ENCODE data around the gene ERMARD.

The ERMARD gene

GRCh38 chr6:169807699-169808607, 56.5 kb downstream of the ERMARD start:
- Histone ChIP-seq H2AK5ac (ENCODE audit: low read length) (no peak overlapping the region), H3K36me3 (ENCODE audit: control insufficient read depth, insufficient read depth, low read length) (no peaks in the 10 kb centered on the region), H3K23ac (ENCODE audit: low read length) (peak overlapping the region; percentile 66), H3K9ac (ENCODE audit: low read length) (no peak overlapping the region), H3K4me2 (ENCODE audit: low read length) (no peak overlapping the region), H3K56ac (ENCODE audit: low read length) (no peak overlapping the region), H2BK120ac (ENCODE audit: low read depth, low read length) (no peak overlapping the region), H2BK5ac (ENCODE audit: low read length) (no peak overlapping the region), H3K4ac (ENCODE audit: low read depth, low read length) (no peak overlapping the region), H3K79me2 (ENCODE audit: control insufficient read depth, insufficient read depth, low read length) (no peaks in the 10 kb centered on the region), H3K79me1 (ENCODE audit: low read length) (no peaks in the 10 kb centered on the region), H4K5ac (ENCODE audit: low read length) (no peak overlapping the region), H3K4me1 (ENCODE audit: control insufficient read depth, low read depth, low read length) (no peaks in the 10 kb centered on the region), H3K4me3 (ENCODE audit: low read length) (no peak overlapping the region), H2BK15ac (replicated peaks; ENCODE audit: low read depth) (no peak overlapping the region), H3K27ac (ENCODE audit: low read depth, low read length) (no peak overlapping the region), H4K8ac (ENCODE audit: low read depth, low read length) (no peak overlapping the region), H3K18ac (ENCODE audit: low read length) (no peak overlapping the region), H3K27me3 (ENCODE audit: insufficient read depth, low read length, poor library complexity) (peaks cover 1% of the 10 kb centered on the region)
- DNase-seq = no peak
- WGBS (ENCODE audit: extremely low coverage, insufficient coverage, low lambda C conversion rate) = no CpG with 5 or more reads among the region's 9 CpGs

DNA sequence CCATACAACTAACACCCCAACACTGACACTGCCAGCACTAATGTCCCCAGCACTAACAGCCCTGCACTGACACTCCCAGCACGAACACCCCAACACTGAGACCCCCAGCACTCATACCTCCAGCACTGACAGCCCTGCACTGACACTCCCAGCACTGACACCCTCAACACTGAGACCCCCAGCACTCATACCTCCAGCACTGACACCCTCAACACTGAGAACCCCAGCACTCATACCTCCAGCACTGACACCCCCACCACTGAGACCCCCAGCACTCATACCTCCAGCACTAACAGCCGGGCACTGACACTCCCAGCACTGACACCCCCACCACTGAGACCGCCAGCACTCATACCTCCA, 57.2 kb downstream of the ERMARD start:
- Histone ChIP-seq H2BK120ac (ENCODE audit: low read depth, low read length) (no peak overlapping the region), H4K8ac (ENCODE audit: low read depth, low read length) (no peak overlapping the region), H3K18ac (ENCODE audit: low read length) (no peak overlapping the region), H3K4me1 (ENCODE audit: control insufficient read depth, low read depth, low read length) (no peaks in the 10 kb centered on the region), H3K79me1 (ENCODE audit: low read length) (no peaks in the 10 kb centered on the region), H4K5ac (ENCODE audit: low read length) (no peak overlapping the region), H3K4me2 (ENCODE audit: low read length) (no peak overlapping the region), H3K9ac (ENCODE audit: low read length) (no peak overlapping the region), H2BK15ac (replicated peaks; ENCODE audit: low read depth) (no peak overlapping the region), H3K4ac (ENCODE audit: low read depth, low read length) (no peak overlapping the region), H2AK5ac (ENCODE audit: low read length) (no peak overlapping the region), H3K79me2 (ENCODE audit: control insufficient read depth, insufficient read depth, low read length) (no peaks in the 10 kb centered on the region), H3K27ac (ENCODE audit: low read depth, low read length) (no peak overlapping the region), H3K27me3 (ENCODE audit: insufficient read depth, low read length, poor library complexity) (peaks cover 1% of the 10 kb centered on the region), H3K36me3 (ENCODE audit: control insufficient read depth, insufficient read depth, low read length) (no peaks in the 10 kb centered on the region), H2BK5ac (ENCODE audit: low read length) (no peak overlapping the region), H3K23ac (ENCODE audit: low read length) (no peak overlapping the region), H3K4me3 (ENCODE audit: low read length) (no peak overlapping the region), H3K56ac (ENCODE audit: low read length) (no peak overlapping the region)
- no CpG with 5 or more reads among the region's 3 CpGs for WGBS (ENCODE audit: extremely low coverage, insufficient coverage, low lambda C conversion rate)
- DNase-seq = no peak

DNA sequence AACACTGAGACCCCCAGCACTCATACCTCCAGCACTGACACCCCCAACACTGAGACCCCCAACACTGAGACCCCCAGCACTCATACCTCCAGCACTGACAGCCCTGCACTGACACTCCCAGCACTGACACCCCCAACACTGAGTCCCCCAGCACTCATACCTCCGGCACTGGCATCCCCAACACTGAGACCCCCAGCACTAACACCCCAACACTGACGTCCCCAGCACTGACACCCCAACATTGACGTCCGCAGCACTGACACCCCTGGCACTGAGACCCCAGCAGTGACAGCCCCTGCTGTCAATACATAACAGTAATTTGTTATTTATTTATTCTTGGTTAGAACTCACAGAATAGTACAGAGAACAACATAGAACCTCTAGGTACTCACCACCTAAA, 58.0 kb downstream of the ERMARD start:
- Histone ChIP-seq H3K4ac (ENCODE audit: low read depth, low read length) (no peak overlapping the region), H3K79me1 (ENCODE audit: low read length) (no peaks in the 10 kb centered on the region), H3K4me3 (ENCODE audit: low read length) (no peak overlapping the region), H2BK15ac (replicated peaks; ENCODE audit: low read depth) (no peak overlapping the region), H4K8ac (ENCODE audit: low read depth, low read length) (no peak overlapping the region), H3K18ac (ENCODE audit: low read length) (no peak overlapping the region), H3K27me3 (ENCODE audit: insufficient read depth, low read length, poor library complexity) (peaks cover 1% of the 10 kb centered on the region), H3K4me2 (ENCODE audit: low read length) (no peak overlapping the region), H2AK5ac (ENCODE audit: low read length) (no peak overlapping the region), H3K79me2 (ENCODE audit: control insufficient read depth, insufficient read depth, low read length) (no peaks in the 10 kb centered on the region), H3K9ac (ENCODE audit: low read length) (no peak overlapping the region), H3K4me1 (ENCODE audit: control insufficient read depth, low read depth, low read length) (no peaks in the 10 kb centered on the region), H3K23ac (ENCODE audit: low read length) (no peak overlapping the region), H3K56ac (ENCODE audit: low read length) (no peak overlapping the region), H3K36me3 (ENCODE audit: control insufficient read depth, insufficient read depth, low read length) (no peaks in the 10 kb centered on the region), H2BK5ac (ENCODE audit: low read length) (no peak overlapping the region), H2BK120ac (ENCODE audit: low read depth, low read length) (no peak overlapping the region), H3K27ac (ENCODE audit: low read depth, low read length) (no peak overlapping the region), H4K5ac (ENCODE audit: low read length) (no peak overlapping the region)
- DNase-seq = no peak
- WGBS (ENCODE audit: extremely low coverage, insufficient coverage, low lambda C conversion rate) = no CpG with 5 or more reads among the region's 4 CpGs

DNA sequence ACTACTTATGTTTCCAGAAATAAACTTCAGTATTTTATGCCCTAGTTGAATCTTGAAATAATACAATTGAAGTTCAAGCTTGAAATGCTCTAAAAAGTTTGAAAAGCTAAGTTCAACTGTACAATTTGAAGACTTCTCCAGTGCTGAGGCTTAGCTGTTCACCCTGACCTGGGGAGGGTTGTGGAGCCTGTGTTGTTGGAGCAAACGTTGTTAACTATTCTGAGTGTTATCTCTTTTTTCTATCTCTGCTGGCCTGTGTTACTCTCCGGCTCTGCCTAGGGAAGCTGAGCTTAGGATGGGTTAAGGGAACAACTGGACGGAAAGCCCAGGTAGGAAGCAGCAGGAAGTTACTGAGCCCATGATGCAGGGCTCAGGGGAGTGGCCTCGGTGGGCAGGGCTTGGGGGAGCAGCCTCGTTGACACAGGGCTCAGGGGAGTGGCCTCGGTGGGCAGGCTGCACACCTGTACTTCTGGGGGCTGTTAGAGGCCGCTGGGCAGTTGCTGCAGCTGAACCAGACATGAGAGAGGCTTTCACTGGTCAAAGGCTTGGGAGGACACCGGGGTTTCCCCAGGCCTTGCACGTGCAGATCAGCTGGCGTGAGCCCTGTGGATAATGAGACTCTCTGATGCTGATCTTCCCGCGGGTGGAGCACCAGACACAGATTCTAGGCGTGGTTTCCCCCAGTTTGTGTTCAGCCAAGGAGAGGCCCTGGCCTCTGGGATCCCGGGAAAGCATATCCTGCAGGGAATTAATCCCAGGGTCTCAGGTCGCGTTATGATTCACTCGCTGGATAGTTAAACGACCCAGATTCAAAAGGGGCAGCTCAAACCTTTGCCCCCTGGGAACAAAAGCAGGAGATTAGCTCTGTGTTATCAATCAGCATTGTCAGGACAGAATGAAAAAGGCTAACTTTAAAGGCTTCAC, 58.9 kb downstream of the ERMARD start:
- no peak overlapping the region for H2BK15ac ChIP-seq (replicated peaks; ENCODE audit: low read depth)
- WGBS (ENCODE audit: extremely low coverage, insufficient coverage, low lambda C conversion rate) = no CpG with 5 or more reads among the region's 18 CpGs
- peak; percentile 70 for DNase-seq
- no peak overlapping the region for H3K4me2 ChIP-seq (ENCODE audit: low read length)
- peak overlapping the region; percentile 58 for H3K27ac ChIP-seq (ENCODE audit: low read depth, low read length)
- no peaks in the 10 kb centered on the region for H3K27me3 ChIP-seq (ENCODE audit: insufficient read depth, low read length, poor library complexity)
- no peak overlapping the region for H2BK120ac ChIP-seq (ENCODE audit: low read depth, low read length)
- no peak overlapping the region for H3K4ac ChIP-seq (ENCODE audit: low read depth, low read length)
- H2BK5ac ChIP-seq (ENCODE audit: low read length) = no peak overlapping the region
- H4K8ac ChIP-seq (ENCODE audit: low read depth, low read length) = no peak overlapping the region
- H3K79me2 ChIP-seq (ENCODE audit: control insufficient read depth, insufficient read depth, low read length) = no peaks in the 10 kb centered on the region
- H2AK5ac ChIP-seq (ENCODE audit: low read length) = no peak overlapping the region
- no peaks in the 10 kb centered on the region for H3K79me1 ChIP-seq (ENCODE audit: low read length)
- no peak overlapping the region for H4K5ac ChIP-seq (ENCODE audit: low read length)
- H3K18ac ChIP-seq (ENCODE audit: low read length) = no peak overlapping the region
- peak overlapping the region; percentile 34 for H3K56ac ChIP-seq (ENCODE audit: low read length)
- no peaks in the 10 kb centered on the region for H3K4me1 ChIP-seq (ENCODE audit: control insufficient read depth, low read depth, low read length)
- H3K23ac ChIP-seq (ENCODE audit: low read length) = no peak overlapping the region
- H3K9ac ChIP-seq (ENCODE audit: low read length) = no peak overlapping the region
- H3K36me3 ChIP-seq (ENCODE audit: control insufficient read depth, insufficient read depth, low read length) = no peaks in the 10 kb centered on the region
- no peak overlapping the region for H3K4me3 ChIP-seq (ENCODE audit: low read length)

- no peak overlapping the region for H3K4me3 ChIP-seq (ENCODE audit: low read length)
- WGBS (ENCODE audit: extremely low coverage, insufficient coverage, low lambda C conversion rate) = no CpG with 5 or more reads among the region's 8 CpGs
These were observed 59.6 kb downstream of the ERMARD start for GRCh38 chr6:169811072-169811471.

More at GRCh38 chr6:169811072-169811471, 59.6 kb downstream of the ERMARD start:
- no peaks in the 10 kb centered on the region for H3K27me3 ChIP-seq (ENCODE audit: insufficient read depth, low read length, poor library complexity)
- H3K56ac ChIP-seq (ENCODE audit: low read length) = no peak overlapping the region
- no peaks in the 10 kb centered on the region for H3K4me1 ChIP-seq (ENCODE audit: control insufficient read depth, low read depth, low read length)
- no peak overlapping the region for H2AK5ac ChIP-seq (ENCODE audit: low read length)
- H2BK5ac ChIP-seq (ENCODE audit: low read length) = no peak overlapping the region
- no peaks in the 10 kb centered on the region for H3K79me1 ChIP-seq (ENCODE audit: low read length)
- no peak overlapping the region for H3K23ac ChIP-seq (ENCODE audit: low read length)
- no peak overlapping the region for H3K4ac ChIP-seq (ENCODE audit: low read depth, low read length)
- H2BK15ac ChIP-seq (replicated peaks; ENCODE audit: low read depth) = no peak overlapping the region
- H2BK120ac ChIP-seq (ENCODE audit: low read depth, low read length) = no peak overlapping the region
- H3K36me3 ChIP-seq (ENCODE audit: control insufficient read depth, insufficient read depth, low read length) = no peaks in the 10 kb centered on the region
- peak overlapping the region; percentile 71 for H3K27ac ChIP-seq (ENCODE audit: low read depth, low read length)
- H3K79me2 ChIP-seq (ENCODE audit: control insufficient read depth, insufficient read depth, low read length) = no peaks in the 10 kb centered on the region
- H3K18ac ChIP-seq (ENCODE audit: low read length) = no peak overlapping the region
- no peak overlapping the region for H3K4me2 ChIP-seq (ENCODE audit: low read length)
- H3K9ac ChIP-seq (ENCODE audit: low read length) = no peak overlapping the region
- no peak overlapping the region for H4K5ac ChIP-seq (ENCODE audit: low read length)
- no peak for DNase-seq
- no peak overlapping the region for H4K8ac ChIP-seq (ENCODE audit: low read depth, low read length)
